Upper lobe of left lung (tissue), 4 donors: Measurements from ENCODE around the gene YIPF3.

Experiments
- EP300 ChIP-seq, 4 donors: sonication (generic); formaldehyde crosslinking; IDR thresholded peaks; one replicate each; pipeline ENCODE4 v1.5.1; 2017; ENCODE audit warnings: antibody characterized with exemption in 4 of 4, control low read depth in 2 of 4
- POLR2A ChIP-seq, 4 donors: fragments of 450-650 bp; IDR thresholded peaks; one replicate each; pipeline ENCODE4 v1.5.1; 2016 to 2017; ENCODE audit warnings: antibody characterized with exemption in 4 of 4, mild to moderate bottlenecking in 2 of 4
- TF ChIP-seq, protein P1 (sequence below), 6 experiments: fragments of 450-650 bp in 4 of 6; fragments of 200-600 bp in 2 of 6; sonication (generic) in 2 of 6; IDR thresholded peaks; one replicate each; pipeline ENCODE4 v1.5.1; 2016 to 2019; ENCODE audit warnings: antibody characterized with exemption in 6 of 6

DNA sequence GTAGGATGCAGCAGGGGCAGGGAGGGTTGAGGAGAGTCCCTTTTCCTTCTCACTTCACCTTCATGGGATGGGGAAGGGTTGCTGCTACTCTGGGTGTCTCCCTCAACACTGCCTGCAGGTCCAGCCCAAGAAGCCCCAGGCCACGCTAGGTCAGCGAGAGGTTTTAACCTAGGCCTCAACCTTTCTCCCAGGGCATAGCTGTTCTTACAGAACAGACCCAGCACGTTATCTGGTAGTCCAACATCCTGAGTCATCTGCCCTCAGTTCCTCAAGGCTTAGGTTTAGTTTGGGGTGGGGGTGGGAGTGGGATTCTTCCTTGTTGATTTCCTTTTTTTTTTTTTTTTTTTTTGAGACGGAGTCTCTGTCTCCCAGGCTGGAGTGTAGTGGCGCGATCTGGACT lies 22.4 kb downstream of the YIPF3 start:
- TF ChIP-seq, protein P1, sequence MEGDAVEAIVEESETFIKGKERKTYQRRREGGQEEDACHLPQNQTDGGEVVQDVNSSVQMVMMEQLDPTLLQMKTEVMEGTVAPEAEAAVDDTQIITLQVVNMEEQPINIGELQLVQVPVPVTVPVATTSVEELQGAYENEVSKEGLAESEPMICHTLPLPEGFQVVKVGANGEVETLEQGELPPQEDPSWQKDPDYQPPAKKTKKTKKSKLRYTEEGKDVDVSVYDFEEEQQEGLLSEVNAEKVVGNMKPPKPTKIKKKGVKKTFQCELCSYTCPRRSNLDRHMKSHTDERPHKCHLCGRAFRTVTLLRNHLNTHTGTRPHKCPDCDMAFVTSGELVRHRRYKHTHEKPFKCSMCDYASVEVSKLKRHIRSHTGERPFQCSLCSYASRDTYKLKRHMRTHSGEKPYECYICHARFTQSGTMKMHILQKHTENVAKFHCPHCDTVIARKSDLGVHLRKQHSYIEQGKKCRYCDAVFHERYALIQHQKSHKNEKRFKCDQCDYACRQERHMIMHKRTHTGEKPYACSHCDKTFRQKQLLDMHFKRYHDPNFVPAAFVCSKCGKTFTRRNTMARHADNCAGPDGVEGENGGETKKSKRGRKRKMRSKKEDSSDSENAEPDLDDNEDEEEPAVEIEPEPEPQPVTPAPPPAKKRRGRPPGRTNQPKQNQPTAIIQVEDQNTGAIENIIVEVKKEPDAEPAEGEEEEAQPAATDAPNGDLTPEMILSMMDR (IDR thresholded peaks at IDR 0.05), result no peak
- TF ChIP-seq EP300 (IDR thresholded peaks at IDR 0.05), result no peak
- no peak for TF ChIP-seq POLR2A (IDR thresholded peaks at IDR 0.05)
